Erythroblast (primary cell): ENCODE measurements around the gene CANX.

Experiments
- GATA1 ChIP-seq: IDR thresholded peaks from 2 replicates; pipeline ENCODE4 v1.6.1; 2011; ENCODE audit warnings: low read depth, mild to moderate bottlenecking, control low read depth, low read length, moderate library complexity
- POLR2A ChIP-seq: IDR thresholded peaks from 2 replicates; pipeline ENCODE4 v1.6.1; 2011; ENCODE audit warnings: mild to moderate bottlenecking, low read length

DNA sequence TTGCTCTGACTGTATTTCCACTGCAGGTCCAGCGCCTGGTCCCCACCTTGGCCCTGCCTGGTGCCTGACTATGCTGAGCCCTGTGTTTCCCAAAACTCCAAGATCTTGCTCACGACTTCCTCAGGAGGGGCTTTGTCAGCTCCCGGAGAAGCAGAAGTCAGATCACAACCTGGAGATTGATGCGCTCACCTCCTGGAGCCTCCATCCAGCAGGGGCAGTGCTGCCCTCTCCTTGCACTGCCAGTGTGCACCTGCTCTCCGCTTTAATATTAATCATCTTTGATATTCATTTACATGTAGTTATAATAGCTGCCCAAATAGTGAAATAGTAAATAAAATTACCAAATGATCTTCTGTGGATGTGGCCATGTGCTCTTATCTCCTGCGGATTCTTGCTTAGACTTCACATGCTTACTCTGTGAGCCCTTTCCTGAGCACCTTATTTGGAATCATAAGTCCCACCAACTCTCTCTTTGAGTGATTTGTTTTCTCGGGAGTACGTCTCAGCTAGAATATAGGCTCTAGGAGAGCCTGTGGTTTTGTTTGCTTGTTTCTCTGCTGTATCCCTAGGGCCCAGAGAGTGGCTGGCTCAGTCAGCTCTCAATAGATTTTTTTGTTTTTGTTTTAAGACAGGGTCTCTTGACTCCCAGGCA is 51.2 kb downstream of the CANX start:
- no peak for TF ChIP-seq POLR2A
- TF ChIP-seq GATA1, result no peak
